Gastrocnemius medialis (tissue), 4 donors: ENCODE measurements around the gene IL18RAP. TPM values are rescaled to one million over a fixed set of nuclear protein-coding genes. Genes with fewer than 3 reads are reported as not detected.

Experiments
- ATAC-seq, 2 donors: fragments of 150-250 bp; one replicate each; pipeline ENCODE4 v1.9.1; 2016
- DNase-seq, 2 donors: peaks; one replicate each; pipeline ENCODE4 v3.0.0-alpha.2; 2019
- H3K27ac ChIP-seq, 4 donors: fragments of 200-600 bp; sonication (generic); 1 replicate in 1 of 4; 2 replicates in 3 of 4; pipeline ENCODE4 v1.5.1; 2016 to 2018; ENCODE audit warnings: mild to moderate bottlenecking in 2 of 4, moderate library complexity in 1 of 4
- H3K27me3 ChIP-seq, 3 donors: fragments of 200-600 bp; sonication (generic) in 2 of 3; 1 replicate in 1 of 3; 2 replicates in 2 of 3; pipeline versions ENCODE4 v1.5.1 to v1.6.0; 2016 to 2019; ENCODE audit warnings: mild to moderate bottlenecking in 1 of 3, moderate library complexity in 1 of 3
- H3K36me3 ChIP-seq, 2 donors: fragments of 200-600 bp; sonication (generic) in 1 of 2; one replicate each; pipeline ENCODE4 v1.5.1; 2017 to 2018
- H3K4me1 ChIP-seq, 2 donors: fragments of 200-600 bp; sonication (generic) in 1 of 2; one replicate each; pipeline ENCODE4 v1.5.1; 2016 to 2017; ENCODE audit warnings: mild to moderate bottlenecking in 2 of 2
- H3K4me3 ChIP-seq, 4 donors: fragments of 200-600 bp; sonication (generic) in 3 of 4; 1 replicate in 1 of 4; 2 replicates in 3 of 4; pipeline ENCODE4 v1.5.1; 2016 to 2019; ENCODE audit warnings: mild to moderate bottlenecking in 2 of 4
- H3K9me3 ChIP-seq, 3 donors: fragments of 200-600 bp; sonication (generic) in 2 of 3; 1 replicate in 1 of 3; 2 replicates in 2 of 3; pipeline ENCODE4 v1.5.1; 2016 to 2019
- CTCF ChIP-seq, 5 experiments: fragments of 450-650 bp in 3 of 5; fragments of 200-600 bp in 2 of 5; sonication (generic) in 2 of 5; IDR thresholded peaks in 4 of 5; conservative IDR thresholded peaks in 1 of 5; 1 replicate in 4 of 5; 2 replicates in 1 of 5; pipeline ENCODE4 v1.5.1; 2016 to 2019; ENCODE audit warnings: antibody characterized with exemption in 5 of 5, mild to moderate bottlenecking in 3 of 5, moderate library complexity in 3 of 5
- POLR2A ChIP-seq, 2 donors: fragments of 450-650 bp; IDR thresholded peaks; one replicate each; pipeline ENCODE4 v1.6.1; 2017; ENCODE audit warnings: antibody characterized with exemption in 2 of 2, mild to moderate bottlenecking in 2 of 2, moderate library complexity in 2 of 2
- in situ Hi-C, 4 donors: fragments of 200-750 bp; cut with MboI; loops; one replicate each; pipeline versions ENCODE4 v1.15.0 to v1.8.0; 2017; ENCODE audit warnings: low sequenced_read_pairs in 4 of 4
- intact Hi-C: fragments of 100-400 bp; cut with DNase I; formaldehyde crosslinking; loops from one replicate; pipeline ENCODE4 v1.15.1; 2023; ENCODE audit warnings: low total_unique reads
- microRNA-seq, 2 donors: library from miRNA; unstranded; fragments of <30 nt; microRNA quantifications; one replicate each; pipeline ENCODE4, GENCODE V29; 2016; ENCODE audit warnings: borderline replicate concordance in 2 of 2
- total RNA-seq, 4 donors: library from RNA; depleted of rRNA; stranded (reverse); fragments of >200 nt; gene quantifications; one replicate each; pipeline versions ENCODE4 v1.1.0 to v1.2.3, GENCODE V29; 2016

IL18RAP gene
- total RNA-seq, 4 donors from 2014 or later, result 0.29 to 1.9 TPM; not detected in 2

GRCh38 chr2:102494570-102494969 lies 71.6 kb downstream of the IL18RAP start:
- Histone ChIP-seq H3K4me3 (no peak overlapping the region), H3K36me3 (no peaks in the 10 kb centered on the region), H3K27ac (no peak overlapping the region), H3K9me3 (no peaks in the 10 kb centered on the region), H3K4me1 (no peaks in the 10 kb centered on the region), H3K27me3 (no peaks in the 10 kb centered on the region)
- in situ Hi-C loops, result no loop called here
- DNase-seq, result no peak
- no peak for ATAC-seq
- intact Hi-C loops, result no loop called here
- TF ChIP-seq POLR2A (IDR thresholded peaks at IDR 0.05), result no peak
- TF ChIP-seq CTCF (IDR thresholded peaks at IDR 0.05 in 4 of 5, conservative IDR thresholded peaks at IDR 0.05 in 1 of 5), result no peak

- H3K4me3 ChIP-seq, result no peak overlapping the region
- no peaks in the 10 kb centered on the region for H3K27me3 ChIP-seq
- no peaks in the 10 kb centered on the region for H3K9me3 ChIP-seq
- in situ Hi-C loops (no loop called here), intact Hi-C loops (no loop called here)
- TF ChIP-seq POLR2A (IDR thresholded peaks at IDR 0.05), result no peak
- no peaks in the 10 kb centered on the region for H3K4me1 ChIP-seq
- DNase-seq, result no peak
- no peak overlapping the region for H3K27ac ChIP-seq
- no peak for ATAC-seq
- no peaks in the 10 kb centered on the region for H3K36me3 ChIP-seq
These were observed 75.5 kb downstream of the IL18RAP start for GRCh38 chr2:102498414-102498813.

- Histone ChIP-seq H3K4me1 (no peaks in the 10 kb centered on the region), H3K4me3 (no peak overlapping the region), H3K27me3 (no peaks in the 10 kb centered on the region), H3K9me3 (no peaks in the 10 kb centered on the region), H3K27ac (no peak overlapping the region), H3K36me3 (no peaks in the 10 kb centered on the region)
- TF ChIP-seq CTCF (IDR thresholded peaks at IDR 0.05 in 4 of 5, conservative IDR thresholded peaks at IDR 0.05 in 1 of 5), result no peak
- no peak for TF ChIP-seq POLR2A (IDR thresholded peaks at IDR 0.05)
- intact Hi-C loops (no loop called here), in situ Hi-C loops (no loop called here)
- no peak for ATAC-seq
- no peak for DNase-seq
These were observed 76.6 kb downstream of the IL18RAP start for GRCh38 chr2:102499558-102499957.

Small RNA genes within 50 kb of the gene (microRNA-seq; reads per million reads assigned to microRNA genes)
- gene MIR4772, result 0 to 0.85 reads per million in 2 donors

Other genes starting within 250 kb of the IL18RAP start
- gene IL1RL2, start 236.1 kb upstream of the IL18RAP start, total RNA-seq, result under 1 TPM in 2 of 4 donors, not detected in 2; 0.35 to 0.49 TPM
- 1 to 10 TPM in 3 of 4 donors, under 1 TPM in 1; 0.82 to 6.8 (median 2.7) TPM for gene IL1RL1, start 111.6 kb upstream of the IL18RAP start, total RNA-seq
- gene IL18R1, start 67.4 kb upstream of the IL18RAP start, total RNA-seq, result 1 to 10 TPM in 3 of 4 donors, under 1 TPM in 1; 0.36 to 2.8 (median 1.1) TPM
- not detected for gene SLC9A4, start 50.1 kb downstream of the IL18RAP start, total RNA-seq
- gene SLC9A2, start 196.4 kb downstream of the IL18RAP start, total RNA-seq, result 1 to 10 TPM; 2.5 to 7.4 (median 5.6) TPM